Mammary epithelial cell (primary cell): ENCODE results near the gene EXTL2.
"Not testable (repeated sequence)": the region's sequence is repeated elsewhere in the genome, so short reads cannot be mapped to it uniquely, and the experiment has no call there.

Experiments
- CTCF ChIP-seq, 2 donors: IDR thresholded peaks in 1 of 2; conservative IDR thresholded peaks in 1 of 2; 2 replicates each; pipeline ENCODE4 v1.5.1; 2011 to 2012; ENCODE audit warnings: inconsistent platforms in 2 of 2, low read length in 2 of 2, mild to moderate bottlenecking in 2 of 2, control low read depth in 1 of 2, low read depth in 1 of 2; ENCODE audit not compliant: insufficient read depth in 1 of 2; ENCODE audit errors: extremely low read depth in 1 of 2
- EZH2 ChIP-seq: IDR thresholded peaks from 2 replicates; pipeline ENCODE4 v1.6.1; 2012; ENCODE audit warnings: low read length, inconsistent platforms, borderline replicate concordance

- TF ChIP-seq EZH2; CTCF (conservative IDR thresholded peaks at IDR 0.05 in 1 of 2, IDR thresholded peaks at IDR 0.05 in 1 of 2; ENCODE audit: extremely low read depth in 1 of 2, insufficient read depth in 1 of 2, low read depth in 1 of 2, low read length in 2 of 2): not testable (repeated sequence)
Measured at GRCh38 chr1:100889869-100890482, 4.7 kb downstream of the EXTL2 start.
